HCT116 (cell line): Measurements from ENCODE around the gene IQCN. TPM values are rescaled to one million over a fixed set of nuclear protein-coding genes. Genes with fewer than 3 reads are reported as not detected.

ENCODE experiments used
- ATAC-seq: fragments of 200-7000 bp; cut with Tn5 transposase; 2 replicates; pipeline ENCODE4 v1.9.1; 2020; ENCODE audit warnings: mild to moderate bottlenecking, moderate library complexity
- BruUV-seq: library from RNA; stranded (reverse); fragments of 400-500 nt; replicated peaks from 2 replicates; lab custom pipeline; 2021; lab: Mats Ljungman, UMichigan
- CTCF ChIA-PET: fragments of 300-600 bp; sonication (Branson Sonifier 250); formaldehyde crosslinking; loops from one replicate; lab custom pipeline; 2021; ENCODE audit warnings: antibody characterized with exemption; lab: Charles Lee
- POLR2A ChIA-PET: fragments of 300-600, 350-600 bp; sonication (Branson Sonifier 250); formaldehyde crosslinking; loops from one replicate; lab custom pipeline; 2021; ENCODE audit warnings: antibody characterized with exemption; lab: Charles Lee
- RAD21 ChIA-PET, 2 experiments: fragments of 300-600 bp; sonication (Branson Sonifier 250); formaldehyde crosslinking; loops; one replicate each; lab custom pipeline; 2023; ENCODE audit warnings: low total read pairs in 2 of 2; ENCODE audit not compliant: uncharacterized antibody in 2 of 2, unreplicated experiment in 2 of 2, low non-redundant PET in 1 of 2; lab: Charles Lee
- DNase-seq: peaks from one replicate; pipeline ENCODE4 v3.0.0-alpha.2; 2010; ENCODE audit warnings: low read depth, low spot score
- H2AFZ ChIP-seq: fragments of 200-600 bp; shearing (Covaris generic), sonication (generic); 2 replicates; pipeline ENCODE4 v1.6.1; 2017; ENCODE audit warnings: low read depth, mixed run types, mixed read lengths, antibody characterized with exemption, low read length; ENCODE audit not compliant: poor library complexity, severe bottlenecking
- H3K27ac ChIP-seq: 2 replicates; pipeline ENCODE4 v1.5.1; 2012; ENCODE audit warnings: low read depth, low read length
- H3K27me3 ChIP-seq: fragments of 200-600 bp; sonication (generic); 2 replicates; pipeline ENCODE4 v1.6.1; 2016; ENCODE audit warnings: mixed run types, low read length, mixed read lengths; ENCODE audit not compliant: insufficient read depth
- H3K36me3 ChIP-seq, 2 experiments: fragments of 200-500 bp in 1 of 2; fragments of 200-600 bp in 1 of 2; sonication (Bioruptor generic) in 1 of 2; sonication (generic) in 1 of 2; 2 replicates each; pipeline versions ENCODE4 v1.5.1 to v1.6.1; 2014 to 2016; ENCODE audit warnings: low read length in 2 of 2, inconsistent platforms in 1 of 2, mixed read lengths in 1 of 2, mixed run types in 1 of 2; ENCODE audit not compliant: insufficient read depth in 2 of 2, control insufficient read depth in 1 of 2
- H3K4me1 ChIP-seq, 2 experiments: fragments of 200-600 bp in 1 of 2; sonication (generic) in 1 of 2; 2 replicates each; pipeline versions ENCODE4 v1.5.1 to v1.6.1; 2012 to 2017; ENCODE audit warnings: low read length in 2 of 2, inconsistent platforms in 1 of 2, mild to moderate bottlenecking in 1 of 2, mixed read lengths in 1 of 2, mixed run types in 1 of 2, moderate library complexity in 1 of 2; ENCODE audit not compliant: insufficient read depth in 2 of 2, control insufficient read depth in 1 of 2
- H3K4me2 ChIP-seq: fragments of 200-600 bp; sonication (generic); 2 replicates; pipeline ENCODE4 v1.6.1; 2017; ENCODE audit warnings: mixed run types, low read length, mixed read lengths
- H3K4me3 ChIP-seq, 2 experiments: fragments of 200-600 bp in 1 of 2; sonication (generic) in 1 of 2; replicated peaks in 1 of 2; 2 replicates each; pipeline ENCODE4 v1.5.1; 2011 to 2016; ENCODE audit warnings: low read length in 2 of 2, control low read depth in 1 of 2, low read depth in 1 of 2, mild to moderate bottlenecking in 1 of 2, mixed read lengths in 1 of 2, mixed run types in 1 of 2
- H3K79me2 ChIP-seq: fragments of 200-600 bp; sonication (generic); 2 replicates; pipeline ENCODE4 v1.6.1; 2017; ENCODE audit warnings: mild to moderate bottlenecking, mixed run types, low read length, moderate library complexity, mixed read lengths; ENCODE audit not compliant: insufficient read depth
- H3K9ac ChIP-seq: fragments of 200-600 bp; sonication (generic); 2 replicates; pipeline ENCODE4 v1.6.1; 2016; ENCODE audit warnings: low read length, mixed read lengths
- H3K9me2 ChIP-seq: fragments of 200-600 bp; sonication (generic), shearing (Covaris generic); 2 replicates; pipeline ENCODE4 v1.6.1; 2017; ENCODE audit warnings: mixed run types, mild to moderate bottlenecking, moderate library complexity; ENCODE audit not compliant: insufficient read depth
- H3K9me3 ChIP-seq, 2 experiments: fragments of 200-500 bp in 1 of 2; fragments of 200-600 bp in 1 of 2; sonication (Bioruptor generic) in 1 of 2; sonication (generic) in 1 of 2; 2 replicates each; pipeline ENCODE4 v1.6.1; 2014 to 2017; ENCODE audit warnings: low read length in 2 of 2, mixed read lengths in 2 of 2, inconsistent platforms in 1 of 2, low read depth in 1 of 2, mild to moderate bottlenecking in 1 of 2, mixed run types in 1 of 2, moderate library complexity in 1 of 2; ENCODE audit not compliant: control insufficient read depth in 1 of 2, insufficient read depth in 1 of 2
- H4K20me1 ChIP-seq: fragments of 200-600 bp; sonication (generic), shearing (Covaris generic); 2 replicates; pipeline ENCODE4 v1.6.1; 2017; ENCODE audit warnings: mixed run types, mild to moderate bottlenecking, moderate library complexity; ENCODE audit not compliant: insufficient read depth
- CBX3 ChIP-seq: IDR thresholded peaks from 2 replicates; pipeline ENCODE4 v1.6.1; 2012; ENCODE audit warnings: low read depth
- ELF1 ChIP-seq: IDR thresholded peaks from 2 replicates; pipeline ENCODE4 v1.6.1; 2012; ENCODE audit warnings: low read depth, borderline replicate concordance
- EZH2 ChIP-seq: fragments of 200-600 bp; sonication (generic); IDR thresholded peaks from 2 replicates; pipeline ENCODE4 v1.6.1; 2017; ENCODE audit warnings: antibody characterized with exemption, mixed run types
- EZH2phosphoT487 ChIP-seq: fragments of 200-600 bp; IDR thresholded peaks from 2 replicates; pipeline ENCODE4 v1.6.1; 2018; ENCODE audit warnings: antibody characterized with exemption, borderline replicate concordance
- FOSL1 ChIP-seq: IDR thresholded peaks from 2 replicates; pipeline ENCODE4 v1.6.1; 2012; ENCODE audit warnings: low read depth
- JUND ChIP-seq: IDR thresholded peaks from 2 replicates; pipeline ENCODE4 v1.6.1; 2012
- POLR2A ChIP-seq: IDR thresholded peaks from 2 replicates; pipeline ENCODE4 v1.7.0; 2011; ENCODE audit warnings: borderline replicate concordance; ENCODE audit not compliant: insufficient read depth, insufficient read length; ENCODE audit errors: extremely low read depth
- POLR2AphosphoS5 ChIP-seq: IDR thresholded peaks from 2 replicates; pipeline ENCODE4 v1.6.1; 2011; ENCODE audit warnings: mild to moderate bottlenecking, low read depth, low read length, moderate library complexity
- RAD21 ChIP-seq: IDR thresholded peaks from 2 replicates; pipeline ENCODE4 v1.6.1; 2012; ENCODE audit warnings: low read depth, mild to moderate bottlenecking
- SP1 ChIP-seq: IDR thresholded peaks from 2 replicates; pipeline ENCODE4 v1.6.1; 2012; ENCODE audit warnings: low read depth
- intact Hi-C: fragments of 100-400 bp; cut with micrococcal nuclease; formaldehyde crosslinking; loops from 2 replicates; pipeline ENCODE4 v1.10.0; 2022
- total RNA-seq: library from RNA; stranded (reverse); gene quantifications from one replicate; pipeline ENCODE4 v1.2.1, GENCODE V29; 2021; ENCODE audit not compliant: unreplicated experiment
- TF ChIP-seq, protein P1 (sequence below): IDR thresholded peaks from 2 replicates; pipeline ENCODE4 v1.6.1; 2012; ENCODE audit warnings: low read depth
- TF ChIP-seq, protein P2 (sequence below): IDR thresholded peaks from 2 replicates; pipeline ENCODE4 v1.6.1; 2012
- TF ChIP-seq, protein P3 (sequence below), 3 experiments: fragments of 200-600 bp in 1 of 3; sonication (generic) in 1 of 3; IDR thresholded peaks in 2 of 3; conservative IDR thresholded peaks in 1 of 3; 2 replicates each; pipeline ENCODE4 v1.5.1; 2012 to 2017; ENCODE audit warnings: low read depth in 2 of 3, low read length in 2 of 3, antibody characterized with exemption in 1 of 3, borderline replicate concordance in 1 of 3, control low read depth in 1 of 3, mild to moderate bottlenecking in 1 of 3, mixed read lengths in 1 of 3, mixed run types in 1 of 3, moderate library complexity in 1 of 3; ENCODE audit not compliant: insufficient read depth in 1 of 3
- TF ChIP-seq, protein P4 (sequence below): IDR thresholded peaks from 2 replicates; pipeline ENCODE4 v1.6.1; 2012

IQCN gene
- total RNA-seq, 1 experiment from 2014 or later, result 4.8 TPM

DNA sequence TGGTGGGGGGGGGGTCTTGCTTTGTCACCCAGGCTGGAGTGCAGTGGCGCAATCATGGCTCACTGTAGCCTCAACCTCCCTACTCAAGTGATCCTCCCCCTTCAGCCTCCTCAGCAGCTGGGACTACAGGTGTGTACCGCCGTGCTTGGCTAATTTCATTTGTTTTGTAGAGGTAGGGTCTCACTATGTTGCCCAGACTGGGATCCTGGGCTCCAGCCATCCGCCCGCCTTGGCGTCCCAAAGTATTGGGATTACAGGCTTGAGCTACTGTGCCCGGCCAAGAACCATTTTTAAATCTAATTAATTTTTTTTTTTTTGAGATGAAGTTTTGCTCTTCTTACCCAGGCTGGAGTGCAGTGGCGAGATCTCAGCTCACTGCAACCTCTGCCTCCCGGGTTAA, 25.4 kb upstream of the IQCN start:
- Histone ChIP-seq H2AFZ (no peak overlapping the region), H3K4me2 (0 out of 2 replicates have a peak overlapping the region, but pooled peaks have one; percentile 48), H3K36me3 (no peaks in the 10 kb centered on the region), H3K4me1 (peaks cover 48 to 72% of the 10 kb centered on the region in 2 experiments), H3K9me2 (no peaks in the 10 kb centered on the region), H3K4me3 (no peak overlapping the region), H3K79me2 (no peaks in the 10 kb centered on the region), H3K27me3 (no peaks in the 10 kb centered on the region), H3K9ac (no peak overlapping the region), H3K9me3 (no peaks in the 10 kb centered on the region), H4K20me1 (no peaks in the 10 kb centered on the region), H3K27ac (no peak overlapping the region)
- ATAC-seq, result no peak
- BruUV-seq, result no TSS peak
- intact Hi-C loops, result no loop called here
- POLR2A ChIA-PET, result interaction anchor here (1.2 to 3.2 kb wide), 3 partner anchors 19 to 89 kb away, joined by 3 to 14 read pairs (median 3); partner anchors contain the start of gene JUND
- TF ChIP-seq, protein P1, sequence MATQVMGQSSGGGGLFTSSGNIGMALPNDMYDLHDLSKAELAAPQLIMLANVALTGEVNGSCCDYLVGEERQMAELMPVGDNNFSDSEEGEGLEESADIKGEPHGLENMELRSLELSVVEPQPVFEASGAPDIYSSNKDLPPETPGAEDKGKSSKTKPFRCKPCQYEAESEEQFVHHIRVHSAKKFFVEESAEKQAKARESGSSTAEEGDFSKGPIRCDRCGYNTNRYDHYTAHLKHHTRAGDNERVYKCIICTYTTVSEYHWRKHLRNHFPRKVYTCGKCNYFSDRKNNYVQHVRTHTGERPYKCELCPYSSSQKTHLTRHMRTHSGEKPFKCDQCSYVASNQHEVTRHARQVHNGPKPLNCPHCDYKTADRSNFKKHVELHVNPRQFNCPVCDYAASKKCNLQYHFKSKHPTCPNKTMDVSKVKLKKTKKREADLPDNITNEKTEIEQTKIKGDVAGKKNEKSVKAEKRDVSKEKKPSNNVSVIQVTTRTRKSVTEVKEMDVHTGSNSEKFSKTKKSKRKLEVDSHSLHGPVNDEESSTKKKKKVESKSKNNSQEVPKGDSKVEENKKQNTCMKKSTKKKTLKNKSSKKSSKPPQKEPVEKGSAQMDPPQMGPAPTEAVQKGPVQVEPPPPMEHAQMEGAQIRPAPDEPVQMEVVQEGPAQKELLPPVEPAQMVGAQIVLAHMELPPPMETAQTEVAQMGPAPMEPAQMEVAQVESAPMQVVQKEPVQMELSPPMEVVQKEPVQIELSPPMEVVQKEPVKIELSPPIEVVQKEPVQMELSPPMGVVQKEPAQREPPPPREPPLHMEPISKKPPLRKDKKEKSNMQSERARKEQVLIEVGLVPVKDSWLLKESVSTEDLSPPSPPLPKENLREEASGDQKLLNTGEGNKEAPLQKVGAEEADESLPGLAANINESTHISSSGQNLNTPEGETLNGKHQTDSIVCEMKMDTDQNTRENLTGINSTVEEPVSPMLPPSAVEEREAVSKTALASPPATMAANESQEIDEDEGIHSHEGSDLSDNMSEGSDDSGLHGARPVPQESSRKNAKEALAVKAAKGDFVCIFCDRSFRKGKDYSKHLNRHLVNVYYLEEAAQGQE, result no peak
- TF ChIP-seq POLR2AphosphoS5 (no peak), JUND (no peak), EZH2 (no peak), CBX3 (no peak), ELF1 (no peak), EZH2phosphoT487 (no peak), POLR2A (no peak), SP1 (no peak), RAD21 (no peak), FOSL1 (no peak)
- TF ChIP-seq, protein P2, sequence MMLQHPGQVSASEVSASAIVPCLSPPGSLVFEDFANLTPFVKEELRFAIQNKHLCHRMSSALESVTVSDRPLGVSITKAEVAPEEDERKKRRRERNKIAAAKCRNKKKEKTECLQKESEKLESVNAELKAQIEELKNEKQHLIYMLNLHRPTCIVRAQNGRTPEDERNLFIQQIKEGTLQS, result no peak
- TF ChIP-seq, protein P3, sequence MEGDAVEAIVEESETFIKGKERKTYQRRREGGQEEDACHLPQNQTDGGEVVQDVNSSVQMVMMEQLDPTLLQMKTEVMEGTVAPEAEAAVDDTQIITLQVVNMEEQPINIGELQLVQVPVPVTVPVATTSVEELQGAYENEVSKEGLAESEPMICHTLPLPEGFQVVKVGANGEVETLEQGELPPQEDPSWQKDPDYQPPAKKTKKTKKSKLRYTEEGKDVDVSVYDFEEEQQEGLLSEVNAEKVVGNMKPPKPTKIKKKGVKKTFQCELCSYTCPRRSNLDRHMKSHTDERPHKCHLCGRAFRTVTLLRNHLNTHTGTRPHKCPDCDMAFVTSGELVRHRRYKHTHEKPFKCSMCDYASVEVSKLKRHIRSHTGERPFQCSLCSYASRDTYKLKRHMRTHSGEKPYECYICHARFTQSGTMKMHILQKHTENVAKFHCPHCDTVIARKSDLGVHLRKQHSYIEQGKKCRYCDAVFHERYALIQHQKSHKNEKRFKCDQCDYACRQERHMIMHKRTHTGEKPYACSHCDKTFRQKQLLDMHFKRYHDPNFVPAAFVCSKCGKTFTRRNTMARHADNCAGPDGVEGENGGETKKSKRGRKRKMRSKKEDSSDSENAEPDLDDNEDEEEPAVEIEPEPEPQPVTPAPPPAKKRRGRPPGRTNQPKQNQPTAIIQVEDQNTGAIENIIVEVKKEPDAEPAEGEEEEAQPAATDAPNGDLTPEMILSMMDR (IDR thresholded peaks at IDR 0.05 in 2 of 3, conservative IDR thresholded peaks at IDR 0.05 in 1 of 3; ENCODE audit: borderline replicate concordance in 1 of 3, insufficient read depth in 1 of 3, low read depth in 2 of 3, low read length in 2 of 3), result no peak
- TF ChIP-seq, protein P4, sequence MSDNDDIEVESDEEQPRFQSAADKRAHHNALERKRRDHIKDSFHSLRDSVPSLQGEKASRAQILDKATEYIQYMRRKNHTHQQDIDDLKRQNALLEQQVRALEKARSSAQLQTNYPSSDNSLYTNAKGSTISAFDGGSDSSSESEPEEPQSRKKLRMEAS, result no peak
- CTCF ChIA-PET, result no interaction called here
- RAD21 ChIA-PET, result interaction anchor here in 1 of 2 experiments (0.7 kb wide), 1 partner anchor 13 kb away, joined by 3 read pairs; no protein-coding TSS in a partner anchor
- no peak for DNase-seq
